GF-D8 (cell line): ENCODE data around the gene DENND1B.

Experiments
- DNase-seq: peaks from one replicate; lab custom pipeline; 2025; lab: John Stamatoyannopoulos, UW

DENND1B gene

DNA sequence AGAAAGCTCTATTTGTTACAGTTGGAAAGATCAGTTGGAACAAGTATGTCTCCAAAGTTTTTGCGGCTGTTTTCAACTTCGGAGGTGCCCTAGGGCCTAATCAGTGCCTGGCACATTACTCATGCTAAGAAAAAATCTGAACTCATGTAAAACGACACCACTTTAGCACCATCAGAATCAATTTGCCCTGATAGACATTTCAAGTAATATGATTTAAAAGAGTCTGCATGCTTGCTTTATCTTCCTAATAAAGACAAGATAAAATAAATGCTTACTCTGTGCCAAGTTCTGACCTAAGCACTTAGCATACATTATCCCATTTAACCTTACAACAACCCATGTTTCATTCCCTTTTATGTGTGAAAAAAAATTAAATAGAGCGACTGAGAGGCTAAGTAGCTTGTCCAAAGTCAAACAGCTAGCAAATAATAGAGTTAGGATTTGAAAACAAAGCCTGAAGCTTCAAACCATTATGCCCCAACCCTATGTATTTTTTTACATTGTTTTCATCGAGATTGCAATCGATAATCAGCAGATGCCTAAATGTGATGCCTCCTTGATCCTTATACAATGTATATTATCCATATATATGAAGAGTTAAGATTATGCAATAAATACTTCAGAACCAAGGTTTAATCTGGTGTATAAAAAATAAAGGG, 91.3 kb downstream of the DENND1B start:
- no peak for DNase-seq

DNA sequence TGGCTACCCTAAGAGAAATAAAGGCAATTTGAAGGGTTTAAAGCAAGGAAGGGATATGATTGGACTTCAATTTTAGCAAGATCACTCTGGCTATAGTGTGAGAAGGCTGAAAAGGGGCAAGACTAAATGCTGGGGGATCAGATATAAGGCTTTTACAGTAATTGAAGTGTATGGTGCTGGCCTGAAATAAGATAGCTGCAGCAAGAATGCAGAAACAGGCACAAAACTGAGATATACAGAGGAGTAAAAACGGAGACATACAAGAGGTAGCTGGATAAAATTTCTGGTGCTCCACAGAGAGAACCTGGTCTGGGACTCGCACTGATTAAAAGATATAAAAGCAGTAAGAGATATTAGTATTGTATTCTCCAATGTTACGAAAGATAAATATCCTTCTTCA, 92.0 kb downstream of the DENND1B start:
- no peak for DNase-seq

DNA sequence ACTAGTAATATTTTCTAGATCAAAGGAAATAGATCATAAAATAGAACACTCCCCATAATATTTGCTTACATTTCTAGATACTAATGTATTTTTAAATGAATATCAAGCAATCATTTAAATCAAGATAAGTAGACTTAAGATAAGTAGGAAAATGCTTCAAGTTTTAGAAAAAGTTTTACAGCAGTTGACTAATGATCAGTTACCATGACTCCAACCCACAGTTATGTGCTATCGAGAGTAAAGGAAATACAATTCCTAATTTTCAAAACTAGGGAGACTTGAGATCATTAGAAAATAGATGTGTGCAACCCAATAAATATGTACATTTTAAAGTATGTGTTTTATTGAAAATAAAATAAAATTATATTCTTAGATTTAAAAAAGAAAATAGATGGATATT, 95.0 kb downstream of the DENND1B start:
- no peak for DNase-seq

DNA sequence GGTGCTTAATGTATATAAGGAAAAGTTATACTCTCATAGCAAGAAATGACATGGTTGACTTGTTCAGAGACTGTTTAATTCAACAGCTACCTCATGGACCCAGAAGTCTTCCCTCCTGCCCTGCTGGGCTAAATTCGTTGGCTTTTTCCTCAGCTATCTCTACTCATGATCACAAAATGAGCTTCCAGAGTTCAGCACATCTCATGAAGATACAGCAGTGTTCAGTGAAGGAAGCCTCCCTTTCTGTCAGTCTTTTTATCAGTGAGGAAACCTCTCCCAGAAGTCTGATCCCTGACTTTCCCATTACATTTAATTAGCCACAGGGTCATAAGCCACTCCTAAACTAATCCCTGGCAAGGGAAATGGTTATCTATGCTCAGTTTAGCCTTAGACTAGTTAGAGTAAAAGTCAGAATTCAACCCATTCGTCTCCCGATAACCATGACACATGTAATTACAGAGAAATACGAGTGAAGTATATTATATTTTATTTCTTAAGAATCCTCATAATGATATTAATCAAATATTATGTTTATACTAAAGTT, 97.5 kb downstream of the DENND1B start:
- DNase-seq, result no peak

DNA sequence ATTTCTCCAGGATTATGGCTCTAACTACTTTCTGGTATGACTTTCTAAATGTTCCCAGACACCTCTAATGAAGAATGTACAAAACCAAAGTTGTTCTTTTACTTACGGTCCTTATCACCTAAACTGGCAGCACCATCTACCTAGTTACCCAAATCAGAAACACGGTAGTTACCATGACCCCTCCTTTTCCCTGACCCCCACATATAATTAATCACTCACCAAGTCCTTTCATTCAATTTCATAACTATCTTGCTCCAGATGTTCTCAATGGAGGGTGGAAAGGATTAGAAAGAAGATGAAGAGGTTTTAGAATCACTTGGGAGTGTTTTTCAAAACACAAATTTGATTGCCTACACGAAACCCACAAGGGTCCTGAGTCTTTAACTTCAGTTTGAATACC, 98.0 kb downstream of the DENND1B start:
- no peak for DNase-seq

DNA sequence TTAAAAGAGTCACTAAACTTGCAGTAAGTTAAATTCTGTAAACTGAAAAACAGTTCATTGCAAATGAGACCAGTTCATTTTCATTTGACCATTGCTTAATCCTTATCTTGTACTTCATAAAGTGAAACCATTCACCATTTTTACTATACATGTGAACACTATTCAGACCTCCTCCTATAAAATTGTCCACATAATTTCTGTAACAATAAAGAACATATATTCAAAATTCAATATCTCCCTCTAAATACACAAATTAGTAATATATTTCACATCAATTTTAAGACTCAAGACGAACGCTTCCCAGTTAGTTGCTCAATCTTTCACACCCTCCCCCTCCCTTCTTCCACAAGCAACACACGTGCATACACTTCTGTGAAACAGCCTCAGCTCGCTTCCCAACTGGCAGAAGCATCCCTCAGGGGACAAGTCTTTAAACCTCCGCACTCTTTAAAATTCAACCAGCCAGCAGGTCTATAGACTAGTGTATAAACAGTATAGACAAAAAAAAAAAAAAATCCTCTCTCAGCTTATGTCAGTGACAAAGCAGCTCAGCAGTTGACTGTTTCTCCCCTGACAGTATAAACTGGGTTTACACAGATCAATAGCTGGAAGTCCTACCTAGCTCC, 99.6 kb downstream of the DENND1B start:
- DNase-seq, result peak; percentile 74

DNA sequence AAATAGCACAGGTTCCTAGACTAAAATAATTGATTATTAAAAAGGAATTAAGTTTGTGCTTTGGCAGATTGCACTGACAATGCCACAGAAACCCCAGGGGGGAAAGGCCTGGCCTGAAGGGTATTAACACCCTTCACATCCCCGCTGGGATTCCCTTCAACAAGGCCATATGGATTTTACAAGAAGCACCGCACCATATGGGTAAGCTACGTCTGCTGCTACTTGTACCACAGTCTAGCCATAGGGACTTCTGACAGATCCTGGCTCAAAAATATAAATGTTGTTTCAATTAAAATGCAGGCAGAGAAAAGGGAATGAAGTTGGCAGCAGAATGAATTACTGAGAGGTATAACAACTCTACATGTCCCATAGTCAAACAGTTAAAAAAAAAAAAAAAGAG, 101.0 kb downstream of the DENND1B start:
- DNase-seq, result no peak

DNA sequence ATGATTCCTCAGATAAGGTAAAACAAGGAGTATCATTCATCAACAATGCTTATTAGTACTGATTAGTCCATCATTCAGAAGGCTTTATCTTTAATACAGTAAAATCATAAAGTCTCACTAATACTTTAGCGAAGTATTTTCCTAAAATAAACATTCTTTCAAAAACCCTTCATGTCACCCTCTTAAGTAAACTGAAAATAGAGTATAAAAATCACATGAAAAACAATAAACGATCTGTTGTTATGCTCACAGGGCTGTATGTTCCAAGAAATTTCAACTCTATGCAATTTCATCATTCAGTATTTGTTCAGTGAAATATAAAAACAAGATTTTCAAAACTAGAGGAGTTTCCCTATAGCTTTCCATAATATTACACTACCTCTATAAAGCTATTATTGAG, 102.0 kb downstream of the DENND1B start:
- DNase-seq, result no peak

DNA sequence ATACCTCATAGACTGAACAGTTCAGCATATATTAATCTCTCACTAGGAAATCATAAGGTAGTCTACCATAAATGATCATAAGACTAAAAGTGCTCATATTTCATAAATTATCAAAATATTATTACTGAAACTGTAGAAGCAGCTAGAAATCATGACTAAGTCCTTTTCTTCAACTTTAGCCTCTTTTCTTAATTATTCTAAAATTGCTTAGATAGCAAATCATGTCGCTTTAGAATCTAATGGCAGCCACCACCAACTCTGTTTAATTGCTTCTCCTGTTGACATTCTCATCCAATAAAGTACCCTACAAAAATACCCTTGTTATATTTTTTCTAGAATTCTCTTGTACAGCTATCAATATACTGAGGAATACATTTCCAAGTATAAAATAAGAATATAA, 102.9 kb downstream of the DENND1B start:
- no peak for DNase-seq

DNA sequence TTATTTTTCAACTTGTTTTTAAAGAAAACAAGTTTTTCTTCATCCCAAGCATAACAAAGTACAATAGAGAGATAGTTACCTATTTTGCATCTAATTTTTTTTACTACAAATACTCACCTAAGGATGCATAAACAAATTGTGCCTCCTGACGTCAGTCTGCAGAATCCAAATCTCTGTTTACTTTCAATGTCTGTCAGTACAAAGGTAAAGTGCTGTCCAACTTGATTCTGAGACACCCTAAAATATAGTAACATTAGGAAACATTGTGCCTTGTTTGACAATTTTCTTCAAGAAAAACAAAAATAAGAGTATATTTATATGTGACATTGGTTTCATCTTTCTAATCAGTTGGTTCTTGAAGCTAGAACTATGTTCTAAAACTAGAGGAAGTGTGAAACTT, 103.4 kb downstream of the DENND1B start:
- DNase-seq, result no peak

DNA sequence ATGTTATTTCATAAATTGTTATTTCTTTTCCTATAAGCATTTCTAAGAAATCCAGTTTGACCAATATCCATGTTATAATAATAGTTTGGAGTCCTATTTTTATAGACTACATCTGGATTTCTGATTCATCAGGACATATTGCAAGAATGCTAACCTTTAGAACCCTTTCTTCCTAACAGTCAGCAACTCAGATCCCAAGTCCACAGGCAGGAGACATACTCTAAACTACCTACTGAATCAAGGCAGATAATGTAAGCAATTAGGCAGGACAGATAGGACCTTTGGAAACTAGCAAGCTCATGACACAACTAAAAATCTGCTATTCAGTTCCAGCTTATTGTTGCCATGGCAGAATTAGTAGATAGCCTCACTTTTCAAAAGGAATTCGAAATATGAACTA, 104.1 kb downstream of the DENND1B start:
- DNase-seq, result no peak

DNA sequence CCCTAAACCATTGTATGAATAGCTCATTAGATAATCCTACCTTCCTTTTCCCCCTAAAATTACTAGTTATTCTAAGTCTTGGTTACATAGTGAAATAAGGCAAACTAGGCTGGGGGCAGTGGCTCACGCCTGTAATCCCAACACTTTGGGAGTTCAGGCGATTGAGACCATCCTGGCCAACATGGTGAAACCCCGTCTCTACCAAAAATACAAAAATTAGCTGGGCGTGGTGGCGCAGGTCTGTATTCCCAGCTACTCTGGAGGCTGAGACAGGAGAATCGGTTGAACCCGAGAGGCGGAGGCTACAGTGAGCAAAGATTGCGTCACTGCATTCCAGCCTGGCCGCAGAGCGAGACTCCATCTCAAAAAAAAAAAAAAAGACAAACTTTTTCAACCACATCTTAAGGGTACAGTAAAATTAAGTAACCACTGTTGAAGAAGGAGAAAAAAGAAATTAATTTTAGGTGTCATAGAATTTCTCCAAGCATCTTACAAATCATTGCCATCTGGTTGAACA, 108.5 kb downstream of the DENND1B start:
- DNase-seq, result no peak

DNA sequence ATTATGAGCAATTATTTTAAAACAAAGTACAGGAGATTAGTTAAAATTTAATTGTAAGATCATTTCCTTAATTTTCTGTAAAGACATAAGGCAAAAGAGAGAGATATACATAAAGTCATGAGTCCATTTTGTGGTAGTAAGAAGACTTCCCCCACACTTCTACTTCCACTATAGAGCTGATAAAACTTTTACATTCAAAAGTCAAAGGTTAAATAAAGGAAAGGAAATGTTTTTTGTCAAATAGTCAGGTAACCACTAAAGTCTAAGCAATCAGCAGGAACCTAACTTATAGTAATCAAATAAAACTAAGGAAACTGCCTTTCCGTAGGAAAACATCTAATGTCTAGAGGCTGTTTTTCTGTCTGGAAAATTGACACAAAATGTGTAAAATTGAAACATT, 110.9 kb downstream of the DENND1B start:
- DNase-seq, result no peak

DNA sequence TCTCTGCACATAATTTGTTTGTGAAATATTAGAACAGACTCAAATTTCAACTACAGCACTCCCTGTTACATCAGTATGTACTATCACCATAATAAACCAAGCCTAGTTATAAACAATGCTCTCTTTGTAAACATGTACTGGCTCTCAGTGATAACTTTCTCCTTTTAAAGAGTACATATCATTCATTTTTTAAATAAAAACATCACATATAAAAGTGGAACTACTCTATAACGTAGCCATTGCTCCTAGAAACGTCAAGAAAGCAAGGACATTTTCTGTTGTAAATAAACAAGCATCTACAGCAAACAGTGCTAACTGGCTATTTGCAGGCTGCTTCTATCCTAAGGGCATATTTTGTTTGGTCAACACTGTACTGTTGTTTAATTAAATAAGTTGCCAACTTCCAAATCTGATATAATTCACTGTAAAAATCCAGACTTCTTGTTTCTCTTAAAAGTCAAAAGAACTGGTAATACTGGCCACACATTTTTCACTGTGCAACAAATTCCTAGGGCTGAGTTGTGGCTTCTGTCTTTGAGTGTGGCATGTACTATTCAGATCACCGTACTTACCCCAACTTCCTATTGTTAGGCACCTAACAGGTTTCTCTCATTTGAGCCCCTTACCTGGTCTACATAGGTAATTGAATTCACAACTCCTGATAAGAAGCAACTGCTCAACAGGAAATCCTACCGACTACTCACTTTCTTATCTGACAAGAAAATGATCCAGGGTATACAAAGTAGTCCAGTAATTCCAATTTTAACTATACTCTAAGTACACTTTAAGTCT, 111.9 kb downstream of the DENND1B start:
- DNase-seq, result no peak

DNA sequence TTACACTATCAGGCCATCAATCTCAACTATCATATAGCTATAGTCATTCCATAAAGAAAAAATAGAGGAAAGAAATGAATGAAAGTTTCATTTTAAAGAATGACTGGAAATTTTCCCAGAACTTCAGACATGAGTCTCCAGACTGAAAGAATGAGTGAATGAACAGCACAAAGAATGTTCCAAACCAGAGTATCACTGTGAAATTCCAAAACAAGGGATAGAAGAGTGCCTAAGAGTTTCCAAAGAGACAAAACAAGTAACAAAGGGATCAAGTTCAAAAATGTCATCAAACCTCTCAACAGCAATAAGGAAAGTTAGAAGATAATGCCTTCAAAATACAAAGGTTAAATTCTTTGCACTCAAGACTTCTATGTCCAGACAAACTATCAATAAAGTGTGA, 114.9 kb downstream of the DENND1B start:
- no peak for DNase-seq

DNA sequence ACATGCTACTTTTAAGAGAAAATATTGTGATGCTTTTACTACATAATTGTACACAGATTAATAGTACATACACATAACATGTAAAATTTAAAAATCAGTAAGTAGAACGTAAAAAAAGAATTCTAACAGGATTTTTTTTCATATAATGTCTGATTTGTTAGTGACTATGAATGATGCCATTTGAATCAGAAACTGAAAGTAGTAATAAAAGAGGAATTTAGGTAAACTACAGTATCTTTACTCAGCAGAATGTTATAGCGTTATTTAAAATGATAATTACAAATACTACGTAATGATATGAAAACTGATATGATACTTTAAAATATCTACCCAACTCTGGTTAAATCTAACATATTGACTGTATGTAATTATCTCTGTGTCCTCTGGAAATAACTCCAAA, 116.1 kb downstream of the DENND1B start:
- no peak for DNase-seq

DNA sequence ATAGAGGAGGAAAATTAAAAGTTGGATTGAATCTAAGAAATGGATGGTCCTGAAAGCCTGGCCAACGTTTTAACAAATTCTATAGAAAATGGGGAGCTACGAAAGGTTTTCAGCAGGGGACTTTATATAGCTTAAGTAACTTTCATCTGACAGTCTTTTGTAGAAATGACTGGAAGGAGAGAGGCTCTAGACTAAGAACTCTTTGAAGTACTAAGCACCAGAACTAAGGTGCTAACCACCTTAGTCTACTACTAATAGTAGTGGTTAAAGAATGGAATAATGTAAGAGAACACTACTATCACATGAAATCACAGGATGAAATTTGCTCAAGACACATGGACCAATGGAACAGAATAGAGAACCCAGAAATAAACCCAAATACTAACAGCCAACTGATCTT, 126.1 kb downstream of the DENND1B start:
- DNase-seq, result no peak

DNA sequence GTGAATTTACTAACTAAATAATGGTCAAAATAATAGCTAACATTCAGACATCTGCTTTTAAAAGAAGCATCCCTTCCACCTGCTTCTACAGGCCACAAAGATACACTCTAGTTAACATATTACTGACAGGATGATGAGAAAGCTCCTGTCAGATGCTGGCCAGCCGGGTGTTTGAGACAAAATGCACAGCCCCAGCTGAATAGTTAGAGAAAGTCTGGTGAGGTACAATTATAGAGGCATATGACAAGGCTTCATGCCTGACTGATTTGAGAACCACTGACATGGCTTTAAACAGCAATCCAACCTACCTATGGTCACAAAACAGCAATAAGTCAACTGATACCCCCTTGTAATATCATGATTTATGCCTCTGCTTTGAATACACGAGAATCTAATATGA, 137.0 kb downstream of the DENND1B start:
- no peak for DNase-seq

DNA sequence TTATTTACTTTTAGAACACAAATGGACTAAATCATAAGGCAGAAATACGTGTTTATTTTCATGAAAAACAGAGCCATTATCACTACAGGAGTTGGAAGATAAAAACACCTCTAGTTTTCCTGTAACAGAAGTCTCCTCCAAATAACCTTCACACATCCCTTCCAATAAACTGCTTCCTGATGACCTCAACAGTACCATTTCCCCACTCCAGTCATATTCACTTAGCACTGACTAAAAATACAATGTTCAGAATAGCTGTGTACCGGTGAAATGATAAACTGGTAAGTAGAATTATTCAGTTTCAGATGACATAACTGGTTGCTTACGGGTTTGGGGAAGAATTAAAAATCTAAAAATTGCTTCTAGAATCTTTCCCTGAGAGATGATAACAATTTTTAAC, 137.9 kb downstream of the DENND1B start:
- DNase-seq, result no peak

DNA sequence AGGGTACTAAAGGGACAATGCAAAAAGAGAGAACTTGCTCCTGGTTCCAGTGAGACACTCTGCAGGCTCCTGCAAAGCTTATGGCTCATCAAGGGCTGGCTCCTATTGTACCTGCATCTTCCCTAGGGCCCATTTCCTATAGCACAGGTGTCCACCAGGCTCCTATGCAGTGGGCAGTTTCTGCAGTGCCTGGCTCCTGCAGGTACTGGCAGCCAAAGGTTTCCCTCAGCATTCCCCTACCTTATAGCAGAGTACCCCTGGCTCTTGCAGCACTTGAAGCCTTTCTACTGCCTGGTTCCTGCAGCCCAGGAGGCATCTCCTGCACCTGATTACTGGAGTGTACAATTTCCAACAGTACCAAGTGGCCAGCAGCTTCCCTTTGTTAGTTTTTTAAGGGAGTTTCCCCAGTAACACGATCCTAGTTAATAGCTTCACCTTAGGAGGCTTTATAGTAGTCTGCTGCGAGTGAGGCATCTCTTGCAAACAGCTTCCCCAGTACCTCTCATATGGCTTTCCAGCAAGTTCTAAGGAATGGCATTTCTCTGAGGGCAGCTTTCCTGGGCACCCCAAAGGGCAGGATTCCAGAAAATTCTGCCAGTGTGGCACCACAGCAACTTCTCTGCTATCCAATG, 141.7 kb downstream of the DENND1B start:
- DNase-seq, result no peak

DNA sequence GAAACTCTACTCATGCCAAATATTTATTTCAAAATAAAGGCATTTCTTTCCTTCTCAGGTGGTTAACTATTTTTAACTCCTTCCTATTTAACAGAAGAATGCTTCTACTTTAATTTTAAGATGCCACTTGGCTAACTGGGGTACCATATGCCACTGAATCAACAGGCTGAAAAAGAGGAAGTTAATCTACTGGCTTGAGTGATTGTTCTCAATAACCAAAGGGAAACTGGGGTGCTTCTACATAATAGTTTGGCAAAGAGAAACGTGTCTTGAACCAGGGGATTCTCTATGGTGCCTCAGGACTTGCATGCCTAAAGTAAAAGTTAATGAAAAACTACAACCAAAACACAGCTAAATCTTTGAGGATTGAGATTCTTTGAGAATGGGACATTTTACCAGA, 142.6 kb downstream of the DENND1B start:
- DNase-seq, result no peak

DNA sequence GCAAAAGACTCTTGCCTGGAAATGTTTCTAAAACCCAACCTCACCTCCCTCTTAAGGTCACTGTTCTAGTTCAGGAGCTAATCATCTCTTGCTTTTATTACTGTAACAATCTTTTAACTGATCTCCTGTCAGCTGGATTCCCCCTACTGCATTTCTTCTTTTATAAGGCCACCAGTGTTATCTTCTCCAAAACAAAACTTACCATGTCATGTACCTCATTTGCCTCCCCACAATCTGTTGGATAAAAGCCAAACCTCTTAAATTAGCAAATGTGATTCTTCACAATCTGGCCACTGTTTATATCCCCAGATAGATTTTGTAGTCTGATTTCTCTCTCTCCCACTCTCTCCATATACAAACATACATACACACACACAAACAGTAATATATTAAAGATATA, 143.3 kb downstream of the DENND1B start:
- no peak for DNase-seq
